ENCODE measurements around the gene MAP2K1.

DNA sequence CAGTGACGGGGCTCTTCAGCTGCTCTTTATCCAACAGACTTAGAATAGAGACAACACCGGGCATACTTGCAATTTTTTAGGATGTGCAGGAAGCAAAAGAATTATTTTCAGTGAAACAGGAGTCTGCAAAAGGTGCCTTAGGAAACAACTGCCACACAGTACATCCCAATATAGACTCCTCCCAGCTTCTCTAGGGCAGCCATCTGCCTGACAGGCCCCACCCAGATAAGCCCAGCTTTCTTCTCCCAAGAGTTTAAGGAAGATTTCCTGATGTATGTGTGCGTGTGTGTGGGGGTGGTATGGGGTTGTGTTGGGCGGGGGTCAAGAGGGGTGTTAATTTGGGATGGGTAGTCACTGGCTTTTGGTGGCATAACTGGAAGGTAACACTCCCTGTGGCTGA, 21.5 kb downstream of the MAP2K1 start:
- TF ChIP-seq EZH2 (IDR thresholded peaks at IDR 0.05; ENCODE audit: borderline replicate concordance) = no peak
- TF ChIP-seq, protein P1, sequence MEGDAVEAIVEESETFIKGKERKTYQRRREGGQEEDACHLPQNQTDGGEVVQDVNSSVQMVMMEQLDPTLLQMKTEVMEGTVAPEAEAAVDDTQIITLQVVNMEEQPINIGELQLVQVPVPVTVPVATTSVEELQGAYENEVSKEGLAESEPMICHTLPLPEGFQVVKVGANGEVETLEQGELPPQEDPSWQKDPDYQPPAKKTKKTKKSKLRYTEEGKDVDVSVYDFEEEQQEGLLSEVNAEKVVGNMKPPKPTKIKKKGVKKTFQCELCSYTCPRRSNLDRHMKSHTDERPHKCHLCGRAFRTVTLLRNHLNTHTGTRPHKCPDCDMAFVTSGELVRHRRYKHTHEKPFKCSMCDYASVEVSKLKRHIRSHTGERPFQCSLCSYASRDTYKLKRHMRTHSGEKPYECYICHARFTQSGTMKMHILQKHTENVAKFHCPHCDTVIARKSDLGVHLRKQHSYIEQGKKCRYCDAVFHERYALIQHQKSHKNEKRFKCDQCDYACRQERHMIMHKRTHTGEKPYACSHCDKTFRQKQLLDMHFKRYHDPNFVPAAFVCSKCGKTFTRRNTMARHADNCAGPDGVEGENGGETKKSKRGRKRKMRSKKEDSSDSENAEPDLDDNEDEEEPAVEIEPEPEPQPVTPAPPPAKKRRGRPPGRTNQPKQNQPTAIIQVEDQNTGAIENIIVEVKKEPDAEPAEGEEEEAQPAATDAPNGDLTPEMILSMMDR (IDR thresholded peaks at IDR 0.05; ENCODE audit: poor library complexity) = no peak

All from hepatocyte (in vitro differentiated cells).